SJCRH30 (cell line): ENCODE data around the gene TNP1. TPM values are rescaled to one million over a fixed set of nuclear protein-coding genes. Genes with fewer than 3 reads are reported as not detected.

ENCODE experiments used
- DNase-seq, 2 experiments: peaks; one replicate each; pipeline ENCODE4 v3.0.0-alpha.2; 2015 to 2020
- H3K27ac ChIP-seq: fragments of 250-450 bp; sonication (Bioruptor Pico); 2 replicates; pipeline ENCODE4 v1.5.1; 2020; ENCODE audit warnings: mild to moderate bottlenecking, moderate library complexity
- H3K27me3 ChIP-seq: fragments of 250-450 bp; sonication (Bioruptor Pico); 2 replicates; pipeline ENCODE4 v1.5.1; 2020; ENCODE audit warnings: mild to moderate bottlenecking, moderate library complexity
- H3K36me3 ChIP-seq: fragments of 250-450 bp; sonication (Bioruptor Pico); 2 replicates; pipeline ENCODE4 v1.5.1; 2020; ENCODE audit warnings: mild to moderate bottlenecking, moderate library complexity
- H3K4me1 ChIP-seq: fragments of 250-450 bp; sonication (Bioruptor Pico); 2 replicates; pipeline ENCODE4 v1.5.1; 2020; ENCODE audit warnings: mild to moderate bottlenecking, moderate library complexity
- H3K4me3 ChIP-seq: fragments of 250-450 bp; sonication (Bioruptor Pico); 2 replicates; pipeline ENCODE4 v1.5.1; 2020; ENCODE audit warnings: mild to moderate bottlenecking, moderate library complexity
- H3K9me3 ChIP-seq: fragments of 250-450 bp; sonication (Bioruptor Pico); replicated peaks from 2 replicates; pipeline ENCODE4 v1.5.1; 2020; ENCODE audit warnings: mild to moderate bottlenecking, moderate library complexity
- total RNA-seq: library from RNA; depleted of rRNA; stranded (reverse); fragments of >200 nt; shearing (Covaris generic); gene quantifications from 2 replicates; pipeline ENCODE4 v1.2.3, GENCODE V29; 2014; rRNA removed

The TNP1 gene
- total RNA-seq, 1 experiment from 2014 or later, result not detected

DNA sequence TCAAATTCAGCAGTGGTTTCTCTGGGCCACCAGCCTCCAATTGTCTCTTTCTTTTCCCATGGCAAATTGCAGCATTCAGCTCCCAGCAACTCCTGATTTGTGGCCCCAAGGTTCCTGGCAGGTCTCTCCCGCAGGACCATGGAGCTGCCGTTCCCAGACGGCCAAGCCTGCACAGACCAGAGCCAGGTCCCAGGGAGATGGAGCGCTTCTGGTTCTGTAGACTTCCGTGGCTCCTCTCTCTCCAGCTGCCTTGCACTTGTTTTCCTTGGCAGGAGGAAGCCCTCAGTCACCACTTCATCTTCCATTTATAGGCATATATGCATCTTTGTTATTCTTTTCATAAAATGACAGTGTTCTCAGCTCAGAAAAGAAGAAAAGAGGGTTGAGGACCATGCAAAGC lies 21.7 kb downstream of the TNP1 start:
- H3K36me3 ChIP-seq, result no peaks in the 10 kb centered on the region
- DNase-seq, result no peak
- no peak overlapping the region for H3K4me3 ChIP-seq
- no peak overlapping the region for H3K27ac ChIP-seq
- peaks cover 6% of the 10 kb centered on the region; the same call in 1 of the 2 replicates for H3K4me1 ChIP-seq
- H3K9me3 ChIP-seq, result no peaks in the 10 kb centered on the region
- no peaks in the 10 kb centered on the region for H3K27me3 ChIP-seq

GRCh38 chr2:216837740-216838139 lies 22.1 kb downstream of the TNP1 start:
- Histone ChIP-seq H3K4me3 (no peak overlapping the region), H3K4me1 (peaks cover 6% of the 10 kb centered on the region; the same call in 1 of the 2 replicates), H3K27ac (no peak overlapping the region), H3K27me3 (no peaks in the 10 kb centered on the region), H3K36me3 (no peaks in the 10 kb centered on the region), H3K9me3 (no peaks in the 10 kb centered on the region)
- no peak for DNase-seq

- no peaks in the 10 kb centered on the region for H3K36me3 ChIP-seq
- no peak overlapping the region for H3K4me3 ChIP-seq
- H3K27ac ChIP-seq, result no peak overlapping the region
- DNase-seq, result no peak
- H3K4me1 ChIP-seq, result no peaks in the 10 kb centered on the region
- H3K9me3 ChIP-seq, result no peaks in the 10 kb centered on the region
- H3K27me3 ChIP-seq, result no peaks in the 10 kb centered on the region
Observed at GRCh38 chr2:216833061-216833460, 26.8 kb downstream of the TNP1 start.

DNA sequence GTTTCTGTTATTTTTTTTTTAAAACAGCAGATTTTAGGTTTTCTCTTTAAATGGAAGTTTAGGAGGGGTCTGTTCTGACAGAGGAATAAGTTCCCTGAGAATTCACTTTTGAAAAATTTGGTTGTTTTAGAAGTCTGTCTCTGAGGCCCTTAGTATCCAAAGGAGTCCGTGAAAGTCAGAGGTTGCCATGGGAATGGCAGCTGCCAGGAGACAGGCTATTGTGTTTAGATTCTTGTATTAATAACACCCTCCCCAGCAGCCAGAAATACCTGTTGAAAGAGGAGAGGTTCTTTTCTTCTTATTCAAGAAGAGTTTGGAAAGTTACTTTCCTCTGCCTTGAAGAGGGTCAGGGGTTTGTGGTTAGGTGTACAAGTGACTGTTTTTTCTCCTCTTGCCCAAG lies 29.5 kb downstream of the TNP1 start:
- DNase-seq, result no peak
- H3K27ac ChIP-seq, result no peak overlapping the region
- H3K36me3 ChIP-seq, result no peaks in the 10 kb centered on the region
- H3K27me3 ChIP-seq, result no peaks in the 10 kb centered on the region
- no peak overlapping the region for H3K4me3 ChIP-seq
- no peaks in the 10 kb centered on the region for H3K4me1 ChIP-seq
- no peaks in the 10 kb centered on the region for H3K9me3 ChIP-seq

DNA sequence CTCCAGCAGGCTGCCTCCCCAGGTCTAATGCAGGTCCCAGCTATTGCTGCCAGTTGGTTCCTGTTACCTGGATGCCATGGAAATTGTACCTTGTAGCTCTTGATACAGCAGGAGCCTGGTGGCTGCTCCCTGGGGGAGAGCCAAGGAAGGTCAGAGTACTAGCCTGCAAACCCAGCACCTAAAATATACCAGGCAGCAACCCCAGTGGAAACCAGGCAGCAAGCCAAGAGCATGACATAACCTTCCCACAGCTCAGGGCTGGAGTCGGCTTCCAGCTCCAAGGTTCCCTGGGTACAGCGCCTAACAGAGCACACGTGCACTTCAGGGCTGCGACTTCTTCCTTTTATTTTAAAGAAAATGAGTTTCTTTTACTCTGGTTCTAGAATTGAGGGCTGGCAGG lies 30.3 kb downstream of the TNP1 start:
- no peak overlapping the region for H3K4me3 ChIP-seq
- H3K27me3 ChIP-seq, result no peaks in the 10 kb centered on the region
- peak; percentile 36 to 59 for DNase-seq
- no peaks in the 10 kb centered on the region for H3K36me3 ChIP-seq
- no peaks in the 10 kb centered on the region for H3K4me1 ChIP-seq
- H3K9me3 ChIP-seq, result no peaks in the 10 kb centered on the region
- H3K27ac ChIP-seq, result no peak overlapping the region

DNA sequence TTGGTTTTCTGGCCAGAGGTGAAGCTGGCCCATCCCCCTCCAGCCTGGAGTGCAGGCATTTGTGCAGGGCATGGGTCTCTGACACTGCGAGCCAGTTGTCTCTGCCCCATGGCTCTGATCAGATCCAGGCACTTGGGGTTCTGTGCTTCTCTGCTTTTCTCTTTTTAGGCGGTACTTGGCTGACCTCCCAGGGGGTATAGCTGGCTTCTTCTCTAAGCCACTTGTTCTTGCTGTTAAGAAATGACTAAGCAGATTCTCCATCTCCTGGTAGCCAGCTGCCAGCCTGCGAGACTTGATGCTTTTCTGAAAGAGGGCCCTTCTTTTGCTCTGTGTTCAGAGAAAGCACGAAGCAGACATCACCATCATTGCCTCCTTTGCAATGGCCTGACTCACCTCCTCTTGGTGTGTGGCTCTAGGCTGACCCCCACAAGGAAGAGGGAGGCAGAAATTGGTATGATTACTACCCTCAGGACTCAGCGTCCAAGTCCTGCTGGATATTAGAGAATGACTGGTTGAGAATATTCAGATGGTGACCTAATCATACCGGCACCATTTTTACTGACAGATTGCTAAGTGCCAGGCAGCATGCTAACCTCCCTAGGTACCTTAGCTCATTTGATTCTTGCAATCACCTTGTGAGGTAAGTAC lies 32.7 kb downstream of the TNP1 start:
- no peaks in the 10 kb centered on the region for H3K4me1 ChIP-seq
- H3K9me3 ChIP-seq, result no peaks in the 10 kb centered on the region
- no peak overlapping the region for H3K4me3 ChIP-seq
- H3K36me3 ChIP-seq, result no peaks in the 10 kb centered on the region
- no peaks in the 10 kb centered on the region for H3K27me3 ChIP-seq
- DNase-seq, result no peak
- H3K27ac ChIP-seq, result no peak overlapping the region

DNA sequence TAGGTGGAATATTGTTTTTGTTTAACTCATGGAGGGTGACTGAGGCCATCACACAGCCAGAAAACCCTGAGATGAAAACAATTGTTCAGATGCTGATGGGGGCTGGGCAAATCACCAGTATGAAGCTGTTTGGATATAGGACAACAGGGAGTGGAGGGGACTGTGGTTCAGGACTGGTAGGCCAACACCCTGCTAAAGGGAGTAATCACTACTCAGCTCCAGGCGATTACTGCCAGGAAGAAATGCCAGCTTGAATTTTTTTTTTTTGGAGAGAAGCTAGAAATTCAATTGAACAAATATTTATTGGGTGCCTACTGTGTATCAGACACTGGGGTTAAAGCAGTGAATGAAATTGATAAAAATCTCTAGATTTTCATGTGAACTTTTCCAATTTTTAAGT lies 37.4 kb downstream of the TNP1 start:
- Histone ChIP-seq H3K36me3 (no peaks in the 10 kb centered on the region), H3K4me1 (no peaks in the 10 kb centered on the region), H3K4me3 (no peak overlapping the region), H3K9me3 (no peaks in the 10 kb centered on the region), H3K27ac (no peak overlapping the region), H3K27me3 (no peaks in the 10 kb centered on the region)
- no peak for DNase-seq

- DNase-seq, result no peak
- H3K27me3 ChIP-seq, result no peaks in the 10 kb centered on the region
- no peak overlapping the region for H3K4me3 ChIP-seq
- H3K9me3 ChIP-seq, result no peaks in the 10 kb centered on the region
- H3K4me1 ChIP-seq, result no peaks in the 10 kb centered on the region
- H3K27ac ChIP-seq, result no peak overlapping the region
- H3K36me3 ChIP-seq, result no peaks in the 10 kb centered on the region
Observed at GRCh38 chr2:216820709-216821108, 39.2 kb downstream of the TNP1 start.

DNA sequence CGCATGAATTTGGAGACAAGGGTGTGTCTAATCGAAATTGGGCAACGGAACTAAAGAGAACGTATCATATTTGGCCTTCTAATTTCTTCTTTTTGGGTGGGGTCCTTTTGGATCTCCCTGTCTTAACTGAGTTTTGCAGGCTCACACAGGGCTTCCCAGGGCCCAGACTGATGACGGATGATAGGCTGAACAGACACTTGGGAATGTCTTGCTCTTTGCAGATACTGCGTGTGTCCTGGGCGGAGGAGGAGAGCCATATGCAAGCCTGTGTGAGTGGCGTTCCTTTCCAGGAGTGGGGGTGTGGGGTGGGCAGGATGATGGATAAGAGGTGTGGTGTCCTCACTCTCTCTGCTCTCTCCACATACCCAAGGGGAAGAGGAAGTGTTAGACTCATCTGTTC lies 40.1 kb downstream of the TNP1 start:
- H3K36me3 ChIP-seq, result no peaks in the 10 kb centered on the region
- no peaks in the 10 kb centered on the region for H3K9me3 ChIP-seq
- DNase-seq, result no peak
- no peaks in the 10 kb centered on the region for H3K4me1 ChIP-seq
- H3K4me3 ChIP-seq, result no peak overlapping the region
- H3K27ac ChIP-seq, result no peak overlapping the region
- no peaks in the 10 kb centered on the region for H3K27me3 ChIP-seq

DNA sequence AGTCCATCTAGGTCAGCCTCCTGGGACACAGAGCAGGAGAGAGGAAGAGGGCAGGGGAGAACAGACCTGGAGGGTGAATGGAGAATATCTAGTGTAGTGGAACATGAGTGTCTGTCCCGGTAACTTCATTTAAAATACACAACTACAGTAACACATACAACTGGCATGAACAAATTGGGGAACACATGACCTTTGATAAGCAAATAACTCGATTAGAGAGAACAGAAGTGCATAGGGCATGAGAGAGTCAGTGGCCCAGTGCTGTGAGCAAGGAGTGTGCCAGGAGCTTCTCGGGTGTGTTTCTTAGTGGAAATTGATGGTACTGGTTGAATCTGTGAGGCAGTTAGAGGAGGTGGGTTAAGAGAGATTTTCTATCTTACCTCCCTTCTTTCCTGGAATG lies 40.8 kb downstream of the TNP1 start:
- DNase-seq, result no peak
- H3K27me3 ChIP-seq, result no peaks in the 10 kb centered on the region

DNA sequence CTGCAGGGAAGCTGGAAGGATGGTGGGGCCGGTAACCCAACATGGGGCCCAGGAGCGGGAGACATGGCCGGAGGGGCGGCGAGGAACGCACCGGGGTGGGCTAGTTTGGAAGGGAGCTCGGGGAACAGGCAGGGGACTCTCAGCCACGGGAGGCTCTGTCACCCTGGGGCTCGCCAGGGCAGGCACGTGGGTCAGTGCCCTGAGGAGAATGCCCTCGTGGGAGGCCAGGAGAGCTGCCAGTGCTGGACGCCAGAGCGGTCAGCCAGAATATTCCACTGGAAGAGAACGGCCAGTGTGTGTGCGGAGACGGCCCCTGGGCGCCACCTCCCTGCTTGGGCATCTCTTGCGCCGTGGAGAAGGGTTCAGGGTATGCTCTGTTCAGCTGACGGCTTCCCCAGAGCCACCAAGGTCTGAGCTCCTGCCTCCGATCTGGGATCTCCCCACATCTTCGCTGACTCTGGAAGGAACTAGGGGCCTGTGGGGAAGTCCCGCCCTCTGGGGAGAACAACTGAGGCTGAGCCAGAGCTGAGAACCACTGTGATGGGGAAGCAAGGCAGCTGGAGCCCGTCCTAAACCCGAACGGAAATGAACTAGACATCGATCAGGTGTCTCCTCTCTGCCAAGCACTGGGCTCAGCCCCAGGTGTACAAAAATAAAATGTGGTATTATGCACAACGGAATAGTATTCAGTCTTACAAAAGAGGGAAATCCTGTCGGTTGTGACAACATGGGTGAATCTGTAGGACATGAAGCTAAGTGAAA lies 49.3 kb downstream of the TNP1 start:
- no peak for DNase-seq
- H3K9me3 ChIP-seq, result no peaks in the 10 kb centered on the region
- H3K27ac ChIP-seq, result no peak overlapping the region
- H3K27me3 ChIP-seq, result no peaks in the 10 kb centered on the region
- H3K4me1 ChIP-seq, result no peaks in the 10 kb centered on the region
- H3K4me3 ChIP-seq, result no peak overlapping the region
- no peaks in the 10 kb centered on the region for H3K36me3 ChIP-seq

More for the DNA sequence above, 40.8 kb downstream of the TNP1 start:
- Histone ChIP-seq H3K9me3 (no peaks in the 10 kb centered on the region), H3K27ac (no peak overlapping the region), H3K4me1 (no peaks in the 10 kb centered on the region), H3K4me3 (no peak overlapping the region), H3K36me3 (no peaks in the 10 kb centered on the region)

Other genes starting within 250 kb of the TNP1 start
- 175 and 188 TPM in 2 replicates for gene IGFBP2, start 226.6 kb downstream of the TNP1 start, total RNA-seq
- 16.8 and 20.5 TPM in 2 replicates for gene IGFBP5, start 164.5 kb downstream of the TNP1 start, total RNA-seq